Ecto neural progenitor cell (in vitro differentiated cells): Measurements from ENCODE around the gene GAK.
"Not testable (repeated sequence)": the region's sequence is repeated elsewhere in the genome, so short reads cannot be mapped to it uniquely, and the experiment has no call there.

ENCODE experiments used
- DNase-seq: peaks from one replicate; pipeline ENCODE4 v3.0.0-alpha.2; 2018; ENCODE audit warnings: low spot score

GAK gene

DNA sequence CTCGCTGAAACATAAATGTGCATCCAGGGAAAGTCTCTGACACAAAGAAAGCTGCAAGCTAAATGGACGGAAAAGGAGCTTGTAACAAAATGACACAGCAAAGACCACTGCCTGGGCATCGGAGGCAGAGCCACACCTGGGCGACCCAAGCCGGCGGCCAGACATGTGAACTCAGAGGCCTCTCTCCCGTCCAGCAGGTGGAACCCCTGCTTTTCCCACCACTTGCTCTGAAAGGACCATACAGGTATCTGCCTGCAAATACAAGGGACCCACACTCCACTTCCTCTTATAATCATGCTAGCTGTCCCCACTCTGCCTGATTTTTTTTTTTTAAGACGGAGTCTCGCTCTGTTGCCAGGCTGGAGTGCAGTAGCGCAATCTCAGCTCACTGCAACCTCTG is 118.2 kb downstream of the GAK start:
- no peak for DNase-seq

DNA sequence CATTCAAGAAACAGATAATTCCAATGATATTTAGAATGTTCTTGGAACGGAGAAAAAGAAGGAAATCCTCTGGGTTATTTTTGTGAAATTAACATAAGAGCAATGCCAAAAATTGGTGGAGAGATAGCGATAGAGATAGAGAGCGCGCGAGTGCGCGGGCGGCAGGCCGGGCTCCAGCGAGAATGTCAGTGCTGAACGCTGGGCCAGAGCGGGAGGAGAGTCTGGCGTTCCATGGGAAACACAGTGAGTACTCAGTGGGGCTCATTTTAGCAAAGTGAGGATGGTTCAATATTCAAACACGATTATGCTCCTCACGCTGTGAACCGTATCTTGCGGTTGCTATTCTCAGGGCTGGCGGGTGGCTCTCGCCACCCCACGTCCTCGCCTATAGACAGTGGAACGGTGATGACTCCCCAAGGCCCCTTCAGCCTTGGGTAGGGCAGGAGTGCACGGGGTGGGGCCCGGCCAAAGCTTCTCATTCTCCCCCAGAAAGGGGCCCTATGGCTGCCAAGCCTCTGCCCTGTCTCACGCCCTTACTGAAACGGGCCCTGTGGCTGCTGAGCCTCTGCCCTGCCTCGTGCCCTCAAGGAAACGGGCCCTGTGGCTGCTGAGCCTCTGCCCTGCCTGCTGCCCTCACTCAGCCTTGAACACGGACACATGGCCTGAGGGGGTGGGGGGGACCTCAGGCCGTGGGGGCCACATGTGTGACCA is 123.1 kb downstream of the GAK start:
- no peak for DNase-seq

DNA sequence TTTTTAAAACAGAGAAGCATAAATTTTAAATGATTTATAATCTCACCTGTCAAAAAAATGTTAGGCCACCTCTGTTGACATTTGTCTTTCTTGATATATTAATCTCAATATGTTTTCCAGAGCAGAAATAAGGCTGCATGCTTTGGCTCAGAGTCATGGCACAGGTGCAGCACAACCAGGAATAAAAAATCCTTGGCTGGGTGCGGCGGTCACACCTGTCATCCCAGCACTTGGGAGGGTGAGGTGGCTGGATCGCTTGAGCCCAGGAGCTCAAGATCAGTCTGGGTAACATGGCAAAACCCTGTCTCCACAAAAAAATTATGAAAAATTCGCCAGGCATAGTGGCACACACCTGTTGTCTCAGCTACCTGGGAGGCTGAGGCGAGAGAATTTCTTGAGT is 124.3 kb downstream of the GAK start:
- DNase-seq = no peak

DNA sequence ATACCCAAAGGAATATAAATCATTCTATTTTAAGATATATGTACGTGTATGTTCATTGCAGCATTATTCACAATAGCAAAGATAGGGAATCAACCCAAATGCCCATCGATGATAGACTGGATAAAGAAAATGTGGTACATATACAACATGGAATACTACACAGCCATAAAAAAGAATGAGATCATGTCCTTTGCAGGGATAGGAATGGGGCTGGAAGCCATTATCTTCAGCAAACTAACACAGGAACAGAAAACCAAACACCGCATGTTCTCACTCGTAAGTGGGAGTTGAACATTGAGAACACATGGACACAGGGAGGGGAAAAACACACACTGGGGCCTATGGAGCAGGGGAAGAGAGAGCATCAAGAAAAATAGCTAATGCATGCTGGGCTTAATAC is 125.1 kb downstream of the GAK start:
- DNase-seq = not testable (repeated sequence)

GRCh38 chr4:804804-805203 is 127.3 kb downstream of the GAK start:
- DNase-seq = no peak

DNA sequence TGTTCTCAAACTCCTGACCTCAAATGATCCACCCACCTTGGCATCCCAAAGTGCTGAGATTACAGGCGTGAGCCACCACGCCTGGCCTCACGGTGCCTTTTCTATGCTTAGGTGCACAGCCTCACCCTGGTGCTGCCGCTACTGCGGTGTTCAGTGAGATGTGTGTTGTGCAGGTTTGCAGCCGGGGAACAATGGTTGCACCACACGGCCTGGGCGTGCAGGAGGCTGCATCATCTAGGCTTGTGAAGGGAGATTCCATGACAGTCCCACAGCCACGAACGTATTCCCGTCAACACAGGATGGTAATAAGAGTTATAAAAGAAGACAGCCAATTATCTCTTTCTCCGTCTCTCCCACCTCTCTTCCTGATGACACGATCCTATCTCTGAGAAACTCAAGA is 128.2 kb downstream of the GAK start:
- no peak for DNase-seq

DNA sequence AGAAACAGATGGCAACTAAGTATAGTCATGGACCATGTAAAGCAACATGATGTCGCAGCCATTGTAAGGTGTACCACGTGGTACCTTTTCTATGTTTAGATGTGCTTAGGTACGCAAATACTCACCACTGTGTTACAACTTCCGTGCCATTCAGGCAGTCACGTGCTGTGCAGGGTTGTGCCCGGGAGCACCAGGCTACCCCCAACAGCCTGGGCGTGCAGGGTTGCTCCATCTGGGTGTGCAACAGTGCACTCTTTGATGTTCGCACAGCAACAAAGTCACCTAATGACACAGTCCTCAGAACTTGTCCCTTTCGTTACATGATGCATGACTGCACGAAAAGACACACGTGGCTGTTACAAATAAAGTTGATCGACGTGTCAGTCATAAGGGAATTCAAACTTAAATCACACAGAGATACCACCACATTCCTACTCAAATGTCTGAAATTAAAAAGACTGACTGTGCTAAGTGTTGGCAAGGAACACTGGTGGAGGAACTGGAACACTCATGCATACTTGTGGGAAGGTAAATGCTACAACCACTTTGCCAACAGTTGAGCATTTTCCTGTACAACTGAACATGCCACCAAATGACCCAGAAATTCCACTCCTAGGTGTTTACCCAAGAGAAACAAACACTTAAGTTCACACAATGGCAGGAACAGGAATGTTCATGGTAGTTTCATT is 130.5 kb downstream of the GAK start:
- no peak for DNase-seq
